GM12891 (cell line): ENCODE results near the gene ENAH.

Experiments used
- PAX5 ChIP-seq: IDR thresholded peaks from 2 replicates; pipeline ENCODE4 v1.6.1; 2011; ENCODE audit warnings: low read length, moderate library complexity, mild to moderate bottlenecking; ENCODE audit not compliant: insufficient read depth, severe bottlenecking
- POLR2A ChIP-seq: IDR thresholded peaks from 2 replicates; pipeline ENCODE4 v1.6.1; 2011; ENCODE audit warnings: low read depth, low read length, control low read depth
- POLR2AphosphoS5 ChIP-seq: IDR thresholded peaks from 2 replicates; pipeline ENCODE4 v1.6.1; 2011; ENCODE audit warnings: low read depth, low read length, control low read depth
- POU2F2 ChIP-seq: IDR thresholded peaks from 2 replicates; pipeline ENCODE4 v1.6.1; 2011; ENCODE audit warnings: low read depth, mild to moderate bottlenecking, control low read depth, low read length, moderate library complexity
- SPI1 ChIP-seq: IDR thresholded peaks from 2 replicates; pipeline ENCODE4 v1.6.1; 2011; ENCODE audit warnings: low read depth, low read length, control low read depth
- TAF1 ChIP-seq: IDR thresholded peaks from 2 replicates; pipeline ENCODE4 v1.6.1; 2011; ENCODE audit warnings: low read depth, low read length, control low read depth

DNA sequence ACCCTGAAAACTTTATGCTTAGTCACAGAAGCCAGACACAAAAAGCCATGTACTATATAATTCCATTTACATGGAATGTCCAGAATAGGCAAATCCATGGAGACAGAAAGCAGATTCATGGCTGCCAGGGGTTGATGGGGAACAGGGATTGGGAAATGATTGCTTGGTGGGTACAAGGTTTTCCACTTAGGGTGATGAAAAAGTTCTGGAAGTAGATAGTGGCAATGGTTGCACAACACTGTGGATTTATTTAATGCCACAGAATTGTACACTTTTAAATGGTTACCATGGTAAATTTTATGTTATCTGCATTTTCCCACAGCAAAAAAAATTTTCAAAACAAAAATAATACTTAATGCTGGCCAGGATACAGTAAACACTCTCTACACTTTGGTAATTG lies 40.6 kb downstream of the ENAH start:
- TF ChIP-seq POLR2A (no peak), POLR2AphosphoS5 (no peak), TAF1 (no peak), PAX5 (no peak), SPI1 (no peak), POU2F2 (no peak)
